Ovary (tissue), 9 donors: ENCODE results near the gene ZNF846. TPM values are rescaled to one million over a fixed set of nuclear protein-coding genes. Genes with fewer than 3 reads are reported as not detected.
"Not testable (repeated sequence)": the region's sequence is repeated elsewhere in the genome, so short reads cannot be mapped to it uniquely, and the experiment has no call there.

ENCODE experiments used
- DNase-seq, 5 donors: peaks; one replicate each; pipeline ENCODE4 v3.0.0-alpha.2; 2019 to 2020
- H3K27ac ChIP-seq, 2 donors: fragments of 200-600 bp; one replicate each; pipeline versions ENCODE4 v1.5.1 to v1.8.0; 2019 to 2022
- H3K27me3 ChIP-seq: fragments of 200-600 bp; one replicate; pipeline ENCODE4 v1.8.0; 2022
- H3K36me3 ChIP-seq: fragments of 200-600 bp; sonication (generic); one replicate; pipeline ENCODE4 v1.5.1; 2019
- H3K4me1 ChIP-seq: one replicate; pipeline ENCODE4 v1.8.1; 2013; ENCODE audit warnings: mild to moderate bottlenecking, moderate library complexity; ENCODE audit not compliant: insufficient read depth
- H3K4me3 ChIP-seq: fragments of 200-600 bp; sonication (generic); one replicate; pipeline ENCODE4 v1.5.1; 2017
- H3K9me3 ChIP-seq, 2 donors: fragments of 200-600 bp in 1 of 2; sonication (generic) in 1 of 2; one replicate each; pipeline versions ENCODE4 v1.5.1 to v1.8.1; 2013 to 2019; ENCODE audit warnings: mild to moderate bottlenecking in 1 of 2, moderate library complexity in 1 of 2
- CTCF ChIP-seq, 3 donors: fragments of 450-650 bp in 2 of 3; fragments of 200-600 bp in 1 of 3; IDR thresholded peaks; one replicate each; pipeline versions ENCODE4 v1.5.1 to v1.8.0; 2016 to 2022; ENCODE audit warnings: antibody characterized with exemption in 3 of 3, mild to moderate bottlenecking in 1 of 3
- EP300 ChIP-seq: sonication (generic); formaldehyde crosslinking; IDR thresholded peaks from one replicate; pipeline ENCODE4 v1.6.1; 2017; ENCODE audit warnings: antibody characterized with exemption
- POLR2A ChIP-seq: fragments of 450-650 bp; IDR thresholded peaks from one replicate; pipeline ENCODE4 v1.6.1; 2017; ENCODE audit warnings: antibody characterized with exemption, mild to moderate bottlenecking, moderate library complexity
- WGBS, 3 donors: extraction: QIAGEN DNeasy Blood & Tissue Kit in 1 of 3; methylation state at CpG; one replicate each; pipeline versions ENCODE4 v1.1.5 to v1.1.7; 2013 to 2017; 5-methylcytosine and 5-hydroxymethylcytosine counted together
- intact Hi-C, 4 donors: fragments of 100-400 bp; cut with DNase I; formaldehyde crosslinking; loops; one replicate each; pipeline versions ENCODE4 v1.11.0 to v1.15.1; 2022 to 2023
- polyA plus RNA-seq, 2 donors: library from polyadenylated mRNA; stranded (reverse); fragments of 200-250 nt in 1 of 2; fragments of 350-450 nt in 1 of 2; fragmentation: Illumina TruSeq in 1 of 2; extraction: RNeasy Lipid Tissue Mini Kit (QIAGEN cat#74804) in 1 of 2; gene quantifications; one replicate each; pipeline ENCODE4 v1.2.3, GENCODE V29; 2013 to 2014
- total RNA-seq, 7 donors: library from RNA; depleted of rRNA in 2 of 7; stranded (reverse); fragments of >200 nt in 2 of 7; fragmentation: NEBNext Ultra II Directional in 3 of 7; extraction: Animal tissue kit (Norgen Biotek cat#: 25700) in 3 of 7; gene quantifications; one replicate each; pipeline versions ENCODE4 v1.1.0 to v1.2.4, GENCODE V29; 2016 to 2023
- donor health status: DM: no; HTN: no; CAD: no; lungs with moderate emphysema.
- donor health status: DM: no; HTN: no; CAD: no.
- donor health status: Bipolar disorder and iron deficiency.
- donor health status: DM: yes; HTN: yes; CAD: no.
- donor health status: DM: no; HTN: no; CAD: no.
- donor health status: DM: yes; HTN: yes; CAD: no.

Gene ZNF846
- total and polyA plus RNA-seq, 9 donors: 10.6 to 31.0 (median 20.3) TPM

- Histone ChIP-seq H3K4me3 (peak overlapping the region; percentile 81), H3K9me3 (no peaks in the 10 kb centered on the region), H3K27ac (peak overlapping the region; percentile 77 to 98), H3K4me1 (peaks cover 7% of the 10 kb centered on the region), H3K36me3 (no peaks in the 10 kb centered on the region), H3K27me3 (no peaks in the 10 kb centered on the region)
- TF ChIP-seq EP300 (no peak), POLR2A (no peak), CTCF (IDR thresholded peaks at IDR 0.05) (no peak)
- intact Hi-C loops: loop anchor here in 3 of 4 donors (5.0 to 10.0 kb wide), 3 partner anchors 162 to 464 kb away; partner anchors contain the start of genes ZNF561 (in 2 of the 3) and ZNF559 (in 1 of the 3)
- peak in 3 of 5 donors; percentile 54 to 60 (median 57) for DNase-seq
- 39 to 55% (median 49%) methylated on average over 9 of the region's 9 CpGs for WGBS, 3 donors
These were observed 17.8 kb upstream of the ZNF846 start for GRCh38 chr19:9786342-9786741.

GRCh38 chr19:9785367-9786331 is 17.1 kb upstream of the ZNF846 start:
- Histone ChIP-seq H3K9me3 (no peaks in the 10 kb centered on the region), H3K4me1 (peaks cover 7% of the 10 kb centered on the region), H3K4me3 (peak overlapping the region; percentile 81), H3K27me3 (no peaks in the 10 kb centered on the region), H3K36me3 (no peaks in the 10 kb centered on the region), H3K27ac (peak overlapping the region; percentile 77 to 98)
- DNase-seq: peak; percentile 97 to 99 (median 99)
- TF ChIP-seq POLR2A (peak; percentile 95), CTCF (IDR thresholded peaks at IDR 0.05) (no peak), EP300 (no peak)
- intact Hi-C loops: loop anchor here in 3 of 4 donors (5.0 to 10.0 kb wide), 3 partner anchors 161 to 463 kb away; partner anchors contain the start of genes ZNF561 (in 2 of the 3) and ZNF559 (in 1 of the 3)
- 1 to 2% (median 1%) methylated on average over 40 to 74 of the region's 74 CpGs for WGBS, 3 donors

GRCh38 chr19:9784163-9784496 is 15.6 kb upstream of the ZNF846 start:
- H3K4me1 ChIP-seq, H3K27me3 ChIP-seq, DNase-seq, H3K27ac ChIP-seq, H3K4me3 ChIP-seq, H3K36me3 ChIP-seq, H3K9me3 ChIP-seq: not testable (repeated sequence)
- 62 to 76% (median 67%) methylated on average over 6 of the region's 6 CpGs for WGBS, 3 donors
- intact Hi-C loops: loop anchor here in 1 of 4 donors (10.0 kb wide), 1 partner anchor 159 kb away; the partner anchor contains the start of gene ZNF561

GRCh38 chr19:9782338-9782737 is 13.8 kb upstream of the ZNF846 start:
- WGBS, 3 donors: 97% methylated on average over 2 of the region's 2 CpGs
- H3K4me3 ChIP-seq: no peak overlapping the region
- H3K9me3 ChIP-seq: no peaks in the 10 kb centered on the region
- no peak overlapping the region for H3K27ac ChIP-seq
- no peak for TF ChIP-seq POLR2A
- no peaks in the 10 kb centered on the region for H3K27me3 ChIP-seq
- intact Hi-C loops: loop anchor here in 1 of 4 donors (10.0 kb wide), 1 partner anchor 158 kb away; the partner anchor contains the start of gene ZNF561
- peaks cover 7% of the 10 kb centered on the region for H3K4me1 ChIP-seq
- no peaks in the 10 kb centered on the region for H3K36me3 ChIP-seq
- no peak for DNase-seq

GRCh38 chr19:9757544-9758501 is 10.7 kb downstream of the ZNF846 start:
- H3K4me3 ChIP-seq: no peak overlapping the region
- no peaks in the 10 kb centered on the region for H3K36me3 ChIP-seq
- 95 to 98% (median 97%) methylated on average over 9 of the region's 9 CpGs for WGBS, 3 donors
- H3K9me3 ChIP-seq: peaks cover 0 to 21% of the 10 kb centered on the region in 2 donors
- no peaks in the 10 kb centered on the region for H3K27me3 ChIP-seq
- intact Hi-C loops: no loop called here
- H3K27ac ChIP-seq: no peak overlapping the region
- TF ChIP-seq POLR2A: no peak
- no peak for TF ChIP-seq EP300
- TF ChIP-seq CTCF (IDR thresholded peaks at IDR 0.05): no peak
- no peaks in the 10 kb centered on the region for H3K4me1 ChIP-seq
- no peak for DNase-seq
